CMK (cell line): Measurements from ENCODE around the gene SLC17A7.

Experiments used
- DNase-seq: peaks from one replicate; pipeline ENCODE4 v3.0.0-alpha.2; 2010; ENCODE audit warnings: low read depth

Gene SLC17A7

GRCh38 chr19:49408816-49409440 is 32.4 kb downstream of the SLC17A7 start:
- DNase-seq = no peak

- no peak for DNase-seq
Measured at GRCh38 chr19:49407482-49408015, 33.8 kb downstream of the SLC17A7 start.

GRCh38 chr19:49407079-49407478 is 34.2 kb downstream of the SLC17A7 start:
- no peak for DNase-seq

GRCh38 chr19:49403404-49404187 is 37.7 kb downstream of the SLC17A7 start:
- DNase-seq = no peak

GRCh38 chr19:49400029-49400428 is 41.3 kb downstream of the SLC17A7 start:
- DNase-seq = no peak

GRCh38 chr19:49398931-49399330 is 42.4 kb downstream of the SLC17A7 start:
- no peak for DNase-seq

GRCh38 chr19:49398001-49398615 is 43.2 kb downstream of the SLC17A7 start:
- no peak for DNase-seq

GRCh38 chr19:49396738-49397505 is 44.4 kb downstream of the SLC17A7 start:
- no peak for DNase-seq

- DNase-seq = no peak
Measured at GRCh38 chr19:49395581-49396407, 45.5 kb downstream of the SLC17A7 start.

- no peak for DNase-seq
Measured at GRCh38 chr19:49393881-49394280, 47.4 kb downstream of the SLC17A7 start.

GRCh38 chr19:49391581-49392399 is 49.5 kb downstream of the SLC17A7 start:
- peak; percentile 57 for DNase-seq

- DNase-seq = no peak
Measured at GRCh38 chr19:49390929-49391359, 50.4 kb downstream of the SLC17A7 start.

- DNase-seq = no peak
Measured at GRCh38 chr19:49390131-49390928, 51.0 kb downstream of the SLC17A7 start.

GRCh38 chr19:49389406-49389805 is 51.9 kb downstream of the SLC17A7 start:
- no peak for DNase-seq

- no peak for DNase-seq
Measured at GRCh38 chr19:49387936-49388372, 53.4 kb downstream of the SLC17A7 start, which contains the start of gene KASH5. TSS of gene KASH5 (plus strand) at chr19:49388249. CDS start at chr19:49390884, 2,635 bp downstream.

GRCh38 chr19:49383599-49383998 is 57.7 kb downstream of the SLC17A7 start:
- DNase-seq = no peak

- no peak for DNase-seq
Measured at GRCh38 chr19:49382639-49383038, 58.7 kb downstream of the SLC17A7 start.

GRCh38 chr19:49380391-49380790 is 60.9 kb downstream of the SLC17A7 start:
- DNase-seq = no peak
